Fibroblast of the aortic adventitia (primary cell): Measurements from ENCODE around the gene ADD3. TPM values are rescaled to one million over a fixed set of nuclear protein-coding genes. Genes with fewer than 3 reads are reported as not detected.

Source experiments
- DNase-seq: peaks from one replicate; pipeline ENCODE4 v3.0.0-alpha.2; 2010; ENCODE audit warnings: low read depth
- H3K4me3 ChIP-seq: 2 replicates; pipeline ENCODE4 v1.5.1; 2011; ENCODE audit warnings: low read depth, mild to moderate bottlenecking, control low read depth, low read length, moderate library complexity
- CTCF ChIP-seq: IDR thresholded peaks from 2 replicates; pipeline ENCODE4 v1.5.1; 2011; ENCODE audit warnings: mild to moderate bottlenecking, low read length, control low read depth, inconsistent platforms; ENCODE audit not compliant: insufficient read depth
- total RNA-seq: library from RNA; depleted of rRNA; stranded (reverse); fragments of >200 nt; gene quantifications from 2 replicates; pipeline ENCODE4 v1.2.3, GENCODE V29; 2012; ENCODE audit warnings: low replicate concordance

ADD3 gene
- total RNA-seq, 1 donor = 524 TPM

- no peak for TF ChIP-seq CTCF
- no peak overlapping the region for H3K4me3 ChIP-seq
- no peak for DNase-seq
Observed at GRCh38 chr10:110151971-110152370, 144.2 kb downstream of the ADD3 start.

- no peak for TF ChIP-seq CTCF
- H3K4me3 ChIP-seq = no peak overlapping the region
- no peak for DNase-seq
Observed at GRCh38 chr10:110153396-110153795, 145.6 kb downstream of the ADD3 start.

- no peak for TF ChIP-seq CTCF
Observed at GRCh38 chr10:110156046-110156445, 148.3 kb downstream of the ADD3 start.

GRCh38 chr10:110158051-110159005 is 150.5 kb downstream of the ADD3 start:
- no peak for TF ChIP-seq CTCF
- DNase-seq = no peak
- H3K4me3 ChIP-seq = no peak overlapping the region

More at GRCh38 chr10:110156046-110156445, 148.3 kb downstream of the ADD3 start:
- H3K4me3 ChIP-seq = no peak overlapping the region
- DNase-seq = no peak

GRCh38 chr10:110160081-110160480 is 152.3 kb downstream of the ADD3 start:
- no peak for TF ChIP-seq CTCF
- no peak overlapping the region for H3K4me3 ChIP-seq
- no peak for DNase-seq

GRCh38 chr10:110160522-110160921 is 152.7 kb downstream of the ADD3 start:
- TF ChIP-seq CTCF = no peak
- DNase-seq = no peak
- H3K4me3 ChIP-seq = no peak overlapping the region
